ENCODE data around the gene ERVK3-1. TPM values are rescaled to one million over a fixed set of nuclear protein-coding genes. Genes with fewer than 3 reads are reported as not detected.
A peak's percentile ranks its signal among the peaks of the same experiment; 100 is the strongest.

ERVK3-1 gene
- total RNA-seq, 1 donor from 2014 or later, result 41.3 TPM

GRCh38 chr19:58355908-58356765, 51.0 kb downstream of the ERVK3-1 start:
- no peak overlapping the region for H3K27ac Mint-ChIP-seq
- H3K36me3 Mint-ChIP-seq (ENCODE audit: insufficient read depth), result no peaks in the 10 kb centered on the region
- no peaks in the 10 kb centered on the region for H3K27me3 Mint-ChIP-seq
- no peaks in the 10 kb centered on the region for H3K9me3 Mint-ChIP-seq (ENCODE audit: low read depth)
- H3K4me1 Mint-ChIP-seq (ENCODE audit: low read depth), result peaks cover 2% of the 10 kb centered on the region
- TF ChIP-seq CTCF (IDR thresholded peaks at IDR 0.05; ENCODE audit: unreplicated experiment), result no peak
- DNase-seq (ENCODE audit: low spot score, unreplicated experiment), result no peak
- H3K4me3 Mint-ChIP-seq (ENCODE audit: low read depth), result no peak overlapping the region

GRCh38 chr19:58356766-58357480, 51.7 kb downstream of the ERVK3-1 start:
- no peak overlapping the region for H3K27ac Mint-ChIP-seq
- no peak overlapping the region for H3K4me3 Mint-ChIP-seq (ENCODE audit: low read depth)
- TF ChIP-seq CTCF (IDR thresholded peaks at IDR 0.05; ENCODE audit: unreplicated experiment), result no peak
- H3K27me3 Mint-ChIP-seq, result no peaks in the 10 kb centered on the region
- no peaks in the 10 kb centered on the region for H3K36me3 Mint-ChIP-seq (ENCODE audit: insufficient read depth)
- no peaks in the 10 kb centered on the region for H3K9me3 Mint-ChIP-seq (ENCODE audit: low read depth)
- H3K4me1 Mint-ChIP-seq (ENCODE audit: low read depth), result peaks cover 7% of the 10 kb centered on the region
- no peak for DNase-seq (ENCODE audit: low spot score, unreplicated experiment)

DNA sequence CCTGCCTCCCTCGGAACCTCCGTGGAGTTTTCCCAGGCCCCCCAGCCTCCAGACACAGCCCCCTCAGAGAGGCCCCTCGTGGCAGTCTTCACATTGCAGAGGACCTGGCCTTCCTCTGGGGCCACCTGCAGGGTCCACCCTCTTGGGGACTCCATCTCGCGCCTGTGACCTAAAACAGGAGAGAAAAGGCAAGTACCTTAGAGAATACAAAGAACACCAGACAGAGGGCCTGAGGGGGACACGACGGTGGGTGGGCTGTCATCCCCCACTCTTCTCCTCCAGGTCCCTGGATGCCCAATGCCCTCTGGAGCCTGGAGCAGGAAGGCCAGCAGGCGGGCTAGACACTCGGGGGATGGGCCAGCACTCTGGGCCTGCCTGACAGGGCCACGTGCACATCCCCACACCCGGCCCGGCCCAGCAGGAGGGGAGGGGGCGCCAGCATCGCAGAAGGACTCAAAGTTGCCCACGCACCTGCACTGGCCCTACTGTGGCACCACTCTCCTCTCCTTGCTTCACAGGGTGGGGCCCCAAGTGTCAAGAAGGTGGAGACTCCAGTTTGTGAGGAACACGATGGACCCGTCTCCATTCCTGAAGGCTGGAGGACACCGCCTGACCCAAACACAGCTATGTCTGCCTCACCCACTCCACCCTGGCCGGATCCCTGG, 52.4 kb downstream of the ERVK3-1 start:
- no peaks in the 10 kb centered on the region for H3K9me3 Mint-ChIP-seq (ENCODE audit: low read depth)
- no peak for TF ChIP-seq CTCF (IDR thresholded peaks at IDR 0.05; ENCODE audit: unreplicated experiment)
- H3K27me3 Mint-ChIP-seq, result no peaks in the 10 kb centered on the region
- no peaks in the 10 kb centered on the region for H3K36me3 Mint-ChIP-seq (ENCODE audit: insufficient read depth)
- no peak overlapping the region for H3K27ac Mint-ChIP-seq
- no peak overlapping the region for H3K4me3 Mint-ChIP-seq (ENCODE audit: low read depth)
- DNase-seq (ENCODE audit: low spot score, unreplicated experiment), result no peak
- peaks cover 6% of the 10 kb centered on the region for H3K4me1 Mint-ChIP-seq (ENCODE audit: low read depth)

DNA sequence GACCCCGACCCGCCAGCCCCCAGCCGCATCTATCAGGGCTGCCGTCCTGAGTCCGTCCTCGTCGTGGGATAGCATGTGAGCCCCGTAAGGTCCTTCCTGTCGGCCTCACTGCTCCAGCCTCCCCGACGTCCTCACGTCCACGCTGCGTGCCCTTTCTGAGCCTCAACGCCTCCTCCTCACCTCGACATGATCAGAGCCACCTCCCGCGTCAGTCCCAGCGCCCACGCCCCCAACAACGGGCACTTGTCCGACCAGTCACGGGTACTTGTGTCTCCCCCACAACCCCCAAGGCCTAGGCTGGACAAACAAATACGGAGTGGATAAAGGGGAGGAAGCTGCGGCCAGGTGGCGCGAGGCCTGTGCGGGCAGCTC, 56.7 kb downstream of the ERVK3-1 start:
- H3K27ac Mint-ChIP-seq, result peak overlapping the region; percentile 99
- H3K27me3 Mint-ChIP-seq, result no peaks in the 10 kb centered on the region
- H3K4me1 Mint-ChIP-seq (ENCODE audit: low read depth), result peaks cover 6% of the 10 kb centered on the region
- TF ChIP-seq CTCF (IDR thresholded peaks at IDR 0.05; ENCODE audit: unreplicated experiment), result no peak
- H3K4me3 Mint-ChIP-seq (ENCODE audit: low read depth), result peak overlapping the region; percentile 98
- no peaks in the 10 kb centered on the region for H3K9me3 Mint-ChIP-seq (ENCODE audit: low read depth)
- no peaks in the 10 kb centered on the region for H3K36me3 Mint-ChIP-seq (ENCODE audit: insufficient read depth)
- peak; percentile 53 for DNase-seq (ENCODE audit: low spot score, unreplicated experiment)

GRCh38 chr19:58362272-58362994, 57.3 kb downstream of the ERVK3-1 start, which contains the start of gene ZNF497:
TSS of gene ZNF497 (minus strand) at chr19:58362751. CDS start at chr19:58357635, 5,116 bp downstream.
- H3K36me3 Mint-ChIP-seq (ENCODE audit: insufficient read depth), result peaks cover 3% of the 10 kb centered on the region
- peak within 1 kb of the TSS; percentile 99 for H3K27ac Mint-ChIP-seq
- peak; percentile 90 for DNase-seq (ENCODE audit: low spot score, unreplicated experiment)
- peaks cover 6% of the 10 kb centered on the region for H3K4me1 Mint-ChIP-seq (ENCODE audit: low read depth)
- no peaks in the 10 kb centered on the region for H3K27me3 Mint-ChIP-seq
- TF ChIP-seq CTCF (IDR thresholded peaks at IDR 0.05; ENCODE audit: unreplicated experiment), result no peak
- H3K4me3 Mint-ChIP-seq (ENCODE audit: low read depth), result peak within 1 kb of the TSS; percentile 98
- H3K9me3 Mint-ChIP-seq (ENCODE audit: low read depth), result no peaks in the 10 kb centered on the region

Data from progenitor cell of endocrine pancreas (in vitro differentiated cells).